OCI-LY3 (cell line): ENCODE data around the gene ZSCAN10.

Experiments used
- EZH2phosphoT487 ChIP-seq: fragments of 200-600 bp; shearing (Covaris generic); IDR thresholded peaks from 2 replicates; pipeline ENCODE4 v1.6.1; 2018; ENCODE audit warnings: antibody characterized with exemption, mixed run types, low read depth
- TF ChIP-seq, protein P1 (sequence below): fragments of 200-600, 300-600 bp; sonication (generic); IDR thresholded peaks from 2 replicates; pipeline ENCODE4 v1.5.1; 2014; ENCODE audit warnings: antibody characterized with exemption, low read length, low read depth

DNA sequence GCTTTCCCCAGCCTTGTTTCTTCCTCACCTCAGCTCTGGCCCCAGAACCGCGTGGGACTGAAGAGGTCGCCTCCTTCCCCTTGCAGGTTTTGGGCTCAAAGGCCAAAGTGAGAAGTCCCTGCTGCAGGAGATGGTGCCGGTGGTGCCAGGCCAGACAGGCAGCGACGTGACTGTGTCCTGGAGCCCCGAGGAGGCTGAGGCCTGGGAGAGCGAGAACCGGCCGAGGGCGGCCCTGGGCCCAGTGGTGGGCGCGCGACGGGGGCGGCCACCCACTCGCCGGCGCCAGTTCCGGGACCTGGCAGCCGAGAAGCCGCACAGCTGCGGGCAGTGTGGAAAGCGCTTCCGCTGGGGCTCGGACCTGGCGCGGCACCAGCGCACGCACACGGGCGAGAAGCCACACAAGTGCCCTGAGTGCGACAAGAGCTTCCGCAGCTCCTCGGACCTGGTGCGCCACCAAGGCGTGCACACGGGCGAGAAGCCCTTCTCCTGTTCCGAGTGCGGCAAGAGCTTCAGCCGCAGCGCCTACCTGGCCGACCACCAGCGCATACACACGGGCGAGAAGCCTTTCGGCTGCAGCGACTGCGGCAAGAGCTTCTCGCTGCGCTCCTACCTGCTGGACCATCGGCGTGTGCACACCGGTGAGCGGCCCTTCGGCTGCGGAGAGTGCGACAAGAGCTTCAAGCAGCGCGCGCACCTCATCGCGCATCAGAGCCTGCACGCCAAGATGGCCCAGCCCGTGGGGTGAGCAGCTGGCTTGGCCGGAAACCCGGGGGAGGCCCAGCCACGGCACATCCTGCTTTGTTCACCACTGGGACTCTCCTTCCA is 41.7 kb upstream of the ZSCAN10 start:
- TF ChIP-seq, protein P1, sequence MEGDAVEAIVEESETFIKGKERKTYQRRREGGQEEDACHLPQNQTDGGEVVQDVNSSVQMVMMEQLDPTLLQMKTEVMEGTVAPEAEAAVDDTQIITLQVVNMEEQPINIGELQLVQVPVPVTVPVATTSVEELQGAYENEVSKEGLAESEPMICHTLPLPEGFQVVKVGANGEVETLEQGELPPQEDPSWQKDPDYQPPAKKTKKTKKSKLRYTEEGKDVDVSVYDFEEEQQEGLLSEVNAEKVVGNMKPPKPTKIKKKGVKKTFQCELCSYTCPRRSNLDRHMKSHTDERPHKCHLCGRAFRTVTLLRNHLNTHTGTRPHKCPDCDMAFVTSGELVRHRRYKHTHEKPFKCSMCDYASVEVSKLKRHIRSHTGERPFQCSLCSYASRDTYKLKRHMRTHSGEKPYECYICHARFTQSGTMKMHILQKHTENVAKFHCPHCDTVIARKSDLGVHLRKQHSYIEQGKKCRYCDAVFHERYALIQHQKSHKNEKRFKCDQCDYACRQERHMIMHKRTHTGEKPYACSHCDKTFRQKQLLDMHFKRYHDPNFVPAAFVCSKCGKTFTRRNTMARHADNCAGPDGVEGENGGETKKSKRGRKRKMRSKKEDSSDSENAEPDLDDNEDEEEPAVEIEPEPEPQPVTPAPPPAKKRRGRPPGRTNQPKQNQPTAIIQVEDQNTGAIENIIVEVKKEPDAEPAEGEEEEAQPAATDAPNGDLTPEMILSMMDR, result no peak
- no peak for TF ChIP-seq EZH2phosphoT487
